KBM-7 (cell line): ENCODE data around the gene ECEL1.
"Not testable (repeated sequence)": the region's sequence is repeated elsewhere in the genome, so short reads cannot be mapped to it uniquely, and the experiment has no call there.

Experiments
- DNase-seq: peaks from one replicate; pipeline ENCODE4 v3.0.0-alpha.2; 2015
- in situ Hi-C: fragments of 300-500 bp; cut with MboI; formaldehyde crosslinking; loops from 2 replicates; pipeline ENCODE4 v1.14.3; 2020; ENCODE audit warnings: low sequenced_read_pairs, low pct_unique_long_range_greater_than_20kb, mixed read lengths

The ECEL1 gene

DNA sequence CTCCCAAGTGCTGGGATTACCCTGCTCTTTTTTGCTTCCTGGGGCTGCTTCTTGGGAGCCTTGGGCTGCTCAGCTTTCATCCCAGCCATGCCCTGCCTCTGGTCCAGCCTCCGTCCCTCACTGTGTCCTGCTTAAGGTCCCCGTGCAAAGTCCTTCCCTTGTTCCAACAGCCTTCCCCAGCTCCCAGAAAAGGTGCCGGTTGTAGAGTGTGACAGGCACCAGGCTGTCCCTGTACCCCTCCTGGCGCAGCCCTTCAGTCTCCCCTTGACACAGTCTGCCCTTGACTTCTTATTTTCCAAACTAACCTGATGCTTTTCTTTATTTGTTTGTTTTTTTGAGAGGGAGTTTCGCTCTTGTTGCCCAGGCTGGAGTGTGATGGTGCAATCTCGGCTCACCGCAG lies 51.8 kb downstream of the ECEL1 start:
- no peak for DNase-seq
- in situ Hi-C loops, result no loop called here

- in situ Hi-C loops, result no loop called here
- no peak for DNase-seq
These were observed 52.3 kb downstream of the ECEL1 start for GRCh38 chr2:232435375-232435648.

GRCh38 chr2:232434563-232435374 lies 52.9 kb downstream of the ECEL1 start:
- in situ Hi-C loops, result no loop called here
- no peak for DNase-seq

DNA sequence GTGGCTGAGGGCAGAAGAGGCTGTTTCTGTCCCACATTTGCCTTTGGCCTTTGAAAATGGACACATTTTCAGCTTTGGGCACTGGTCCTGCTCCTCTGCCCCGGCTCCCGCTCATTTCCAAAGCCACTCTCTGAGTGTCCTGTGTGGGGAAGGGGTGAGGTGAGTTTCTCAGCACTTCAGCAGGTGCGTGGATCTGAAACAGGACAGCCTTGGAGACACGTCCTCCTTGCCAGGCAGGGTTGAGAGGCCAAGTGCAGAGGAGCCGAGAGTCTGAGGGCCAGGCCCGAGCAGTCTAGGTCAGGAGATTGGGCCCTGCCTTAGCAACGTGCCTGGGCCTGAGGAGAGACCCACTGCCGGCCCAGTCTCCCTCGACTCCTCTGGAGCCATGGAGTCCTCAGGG lies 53.5 kb downstream of the ECEL1 start:
- DNase-seq, result no peak
- in situ Hi-C loops, result no loop called here

DNA sequence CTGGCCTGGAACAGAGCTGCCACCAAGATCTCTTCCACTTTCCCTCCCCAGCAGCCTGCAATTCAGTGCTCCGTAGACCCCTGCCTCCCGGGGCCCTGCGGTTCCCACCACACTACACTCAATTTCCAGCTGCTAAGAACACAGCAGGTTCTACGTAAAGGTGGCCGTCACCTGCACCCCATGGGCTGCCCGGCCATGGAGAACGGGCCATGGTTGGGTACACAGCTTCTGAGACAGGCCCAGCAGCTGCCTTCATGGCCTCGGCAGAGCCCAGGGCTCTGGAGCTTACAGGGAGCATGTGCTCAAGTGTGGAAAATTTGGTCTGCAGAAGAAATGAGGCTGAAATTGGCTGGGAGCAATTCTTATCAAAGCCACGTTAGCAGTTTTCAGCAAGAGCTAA lies 54.0 kb downstream of the ECEL1 start:
- in situ Hi-C loops, DNase-seq: not testable (repeated sequence)

DNA sequence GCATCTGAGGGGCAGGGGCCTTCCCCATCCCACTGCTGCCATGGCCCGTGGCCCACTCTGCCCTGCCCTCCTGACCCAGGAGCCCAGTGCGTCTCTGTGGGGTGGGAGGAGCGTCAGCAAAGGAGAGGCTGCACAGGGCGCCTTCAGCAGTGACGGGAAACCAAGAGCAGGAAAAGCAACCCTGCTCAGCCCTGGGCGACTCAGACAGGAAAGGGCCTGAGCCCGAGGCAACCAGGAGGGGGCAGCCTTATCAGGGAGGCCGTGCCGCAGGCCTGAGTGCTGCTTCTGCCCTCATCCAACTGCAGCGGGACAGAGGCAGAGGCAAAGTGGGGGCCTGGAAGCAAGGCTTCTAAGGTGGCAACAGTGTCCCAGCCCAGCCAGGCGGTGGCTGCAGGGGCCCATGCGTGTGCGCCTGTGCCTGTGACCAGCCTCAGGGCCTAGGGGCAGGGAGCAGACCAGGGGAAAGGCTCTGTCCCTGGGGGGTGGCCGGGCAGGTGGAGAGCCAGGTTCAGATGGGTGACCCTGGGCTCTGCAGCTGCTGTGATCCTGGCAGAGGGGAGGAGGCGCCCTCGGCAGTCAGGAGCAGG lies 54.9 kb downstream of the ECEL1 start:
- in situ Hi-C loops, result no loop called here
- DNase-seq, result peak; percentile 13

GRCh38 chr2:232431705-232432590 lies 55.7 kb downstream of the ECEL1 start:
- no peak for DNase-seq
- in situ Hi-C loops, result no loop called here
